Stimulated activated CD4-positive, alpha-beta T cell treated with anti-CD3 and anti-CD28 coated beads, TNF-alpha, amount 100 ng/mL, for 48 hours (primary cell): ENCODE results near the gene PRDM13.
A peak's percentile ranks its signal among the peaks of the same experiment; 100 is the strongest.
"Not testable (repeated sequence)": the region's sequence is repeated elsewhere in the genome, so short reads cannot be mapped to it uniquely, and the experiment has no call there.

ENCODE experiments used
- DNase-seq, 3 donors: peaks; one replicate each; pipeline ENCODE4 v3.0.0-alpha.2; 2020; ENCODE audit warnings: low read depth in 3 of 3

PRDM13 gene

DNA sequence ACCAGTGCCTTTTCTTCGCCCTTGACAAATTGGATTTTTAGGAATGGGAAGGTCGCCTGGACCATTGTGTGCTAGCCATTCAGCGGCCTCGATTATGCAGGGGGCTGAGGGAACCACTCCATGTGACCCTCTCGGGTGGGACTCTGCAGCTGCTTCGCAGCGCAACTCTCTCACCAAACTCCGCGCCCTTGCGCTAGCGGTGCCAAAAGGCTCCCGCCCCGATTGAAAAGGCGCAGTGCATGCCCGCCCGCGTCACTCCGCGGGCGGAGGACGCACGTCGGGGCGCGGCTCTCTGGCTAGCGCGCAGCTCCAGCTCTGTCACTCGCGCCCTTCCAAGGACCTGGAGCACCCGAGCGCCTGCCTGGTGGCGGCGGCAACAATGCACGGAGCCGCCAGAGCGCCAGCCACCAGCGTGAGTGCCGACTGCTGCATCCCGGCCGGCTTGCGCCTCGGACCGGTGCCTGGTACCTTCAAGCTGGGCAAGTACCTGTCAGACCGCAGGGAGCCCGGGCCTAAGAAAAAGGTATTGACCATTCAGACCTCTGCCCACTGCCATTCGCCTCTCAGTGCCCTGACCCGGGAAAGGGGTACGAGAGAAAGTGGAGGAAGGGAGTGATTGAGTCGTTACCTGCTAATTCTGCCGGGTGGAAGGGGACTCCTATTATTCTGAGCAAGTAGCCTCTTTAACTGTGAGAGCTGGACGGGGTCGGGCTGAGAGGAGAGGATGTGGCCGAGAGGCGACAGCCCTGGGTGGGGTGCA lies at the start of gene PRDM13:
Gene PRDM13 (plus strand): TSS at position 178 of the 760 bp plus-strand sequence. CDS start 202 bp downstream, at position 380.
- no peak for DNase-seq

DNA sequence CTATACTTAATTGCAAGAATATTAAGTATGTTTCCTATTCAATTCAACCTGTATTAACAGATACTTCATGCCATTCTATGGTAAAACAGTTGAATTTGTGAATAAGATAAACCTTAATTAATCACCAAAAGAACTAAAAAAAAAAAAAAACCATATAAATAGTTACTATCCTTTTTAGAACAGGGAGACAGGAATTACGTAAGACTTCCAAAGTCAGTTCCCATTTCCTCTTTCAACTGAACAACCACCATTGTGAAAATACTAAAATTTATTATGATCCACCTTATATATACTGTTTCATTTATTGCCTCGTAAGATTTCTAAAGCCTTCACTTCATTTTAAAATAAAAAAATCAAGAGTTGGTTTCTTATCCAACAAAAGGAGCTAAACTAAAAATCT lies 47.6 kb upstream of the PRDM13 start:
- DNase-seq: no peak

DNA sequence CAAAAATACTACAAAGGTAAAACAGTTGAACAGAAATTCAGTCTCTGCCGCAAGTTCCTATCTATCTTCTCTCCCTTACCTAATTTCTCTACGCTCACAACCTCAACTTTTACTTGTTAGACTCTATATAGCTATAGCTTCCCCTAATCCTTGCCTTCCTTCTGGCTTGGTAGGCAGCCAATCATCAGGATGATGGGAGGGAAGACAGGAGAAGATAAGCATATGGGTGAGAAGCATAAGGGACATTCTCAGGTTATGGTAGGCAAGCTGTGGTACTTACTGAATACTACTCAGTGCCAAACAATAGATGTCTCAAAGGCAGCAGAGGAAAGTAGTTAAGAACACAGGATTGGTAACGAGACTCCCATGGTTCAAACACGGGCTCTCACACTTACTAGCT lies 46.0 kb upstream of the PRDM13 start:
- DNase-seq: no peak

DNA sequence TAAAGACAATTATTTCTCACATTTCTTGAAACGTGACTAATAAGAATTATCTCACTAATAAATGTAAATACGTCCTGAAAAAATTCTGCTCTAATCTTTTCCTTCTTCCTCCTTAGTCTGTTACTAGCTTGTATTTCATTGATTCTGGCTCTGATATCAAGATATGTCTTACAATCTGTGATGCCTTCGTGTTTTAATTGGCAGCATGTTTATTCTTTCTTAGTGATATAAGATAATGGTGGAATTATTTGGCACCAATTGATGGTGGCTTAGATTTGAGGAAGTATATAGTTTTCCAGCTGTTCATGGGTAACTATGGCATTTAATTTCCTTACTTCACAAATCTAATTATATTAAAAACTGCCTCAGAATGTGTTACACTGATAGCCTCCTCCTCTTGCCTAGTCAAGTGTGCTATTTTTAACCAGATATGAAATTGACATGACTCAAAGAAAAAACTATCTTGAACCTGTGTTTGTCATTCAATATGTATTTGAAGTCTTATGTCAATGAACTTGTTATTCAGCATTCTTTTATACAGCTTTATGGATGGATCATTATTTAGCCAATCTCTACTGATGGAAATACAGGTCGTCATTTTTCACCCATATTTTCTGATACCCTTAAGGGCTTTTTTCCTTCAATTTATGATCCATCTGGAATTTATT lies 43.4 kb upstream of the PRDM13 start:
- DNase-seq: no peak

DNA sequence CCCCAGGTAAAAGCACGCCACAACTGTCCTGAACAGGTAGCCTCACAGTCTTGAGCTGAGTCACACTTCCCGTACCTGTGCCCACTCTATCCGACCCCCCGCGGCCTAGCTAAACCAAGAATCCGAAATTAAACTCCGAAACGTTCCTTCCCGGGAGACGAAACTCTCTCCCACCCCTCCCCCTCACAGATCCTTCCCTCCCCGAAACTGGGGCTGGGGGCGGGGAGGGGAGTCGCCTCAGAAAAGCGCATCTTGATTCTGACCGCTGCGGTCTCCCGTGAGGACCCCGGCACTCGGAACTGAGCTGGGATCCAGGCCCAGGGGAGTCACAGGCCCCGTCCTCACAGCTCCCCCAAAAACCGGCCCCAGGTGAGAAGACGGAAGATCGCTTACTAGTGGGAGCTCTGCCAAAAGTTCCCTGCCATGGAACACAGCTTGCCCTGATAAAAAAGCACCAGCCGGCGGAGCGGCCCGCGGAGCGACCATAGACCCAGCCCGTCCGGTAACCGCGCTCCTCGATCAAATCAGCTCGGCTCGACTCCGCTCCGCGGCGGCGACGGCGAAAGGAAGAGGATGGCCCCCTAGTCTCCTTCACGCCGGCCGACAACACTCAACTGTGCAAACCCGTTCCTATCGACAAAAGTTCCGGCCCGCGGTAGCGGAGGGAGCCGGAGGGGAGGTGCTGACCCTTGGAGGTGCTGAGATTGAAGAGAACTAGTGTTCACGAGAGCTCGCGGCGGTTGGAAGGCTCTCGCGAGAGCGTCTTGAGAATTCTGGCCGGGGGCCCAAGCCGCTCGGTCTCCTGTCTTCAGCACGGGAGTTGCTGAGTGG lies 38.3 kb upstream of the PRDM13 start, which contains the start of gene CCNC:
Gene CCNC (minus strand): TSS at position 558 of the 831 bp plus-strand sequence. CDS start 133 bp downstream, at position 425.
- peak; percentile 78 to 93 (median 78) for DNase-seq

DNA sequence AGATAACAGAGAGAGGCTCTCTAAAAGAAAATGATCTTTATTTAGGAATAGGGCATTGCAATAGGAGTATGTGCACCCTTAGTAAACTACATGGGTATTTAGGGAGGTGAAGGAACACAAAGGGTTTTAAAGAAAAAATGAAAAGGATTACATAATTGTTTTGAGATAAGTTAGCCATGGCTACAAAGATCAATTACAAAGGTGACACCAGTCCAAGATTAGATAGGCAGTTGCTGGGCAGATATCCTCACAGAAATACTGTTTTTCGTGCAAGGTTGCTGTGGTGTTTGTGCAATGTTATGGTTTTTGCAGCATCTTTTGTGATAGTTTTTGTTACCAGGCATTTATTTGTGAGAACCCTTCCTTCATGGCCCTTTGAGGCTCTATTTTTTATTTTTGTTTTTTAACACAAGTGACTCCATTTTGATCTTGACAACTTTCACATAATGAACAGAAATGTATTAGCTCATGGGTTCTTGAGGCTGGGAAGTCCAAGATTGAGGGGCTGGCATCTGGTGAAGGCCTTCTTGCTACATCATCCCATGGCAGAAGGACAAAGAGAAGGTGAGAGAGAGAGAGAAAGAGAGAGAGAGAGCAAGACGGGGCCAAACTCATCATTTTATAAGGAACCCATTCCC lies 32.5 kb upstream of the PRDM13 start:
- DNase-seq: no peak

DNA sequence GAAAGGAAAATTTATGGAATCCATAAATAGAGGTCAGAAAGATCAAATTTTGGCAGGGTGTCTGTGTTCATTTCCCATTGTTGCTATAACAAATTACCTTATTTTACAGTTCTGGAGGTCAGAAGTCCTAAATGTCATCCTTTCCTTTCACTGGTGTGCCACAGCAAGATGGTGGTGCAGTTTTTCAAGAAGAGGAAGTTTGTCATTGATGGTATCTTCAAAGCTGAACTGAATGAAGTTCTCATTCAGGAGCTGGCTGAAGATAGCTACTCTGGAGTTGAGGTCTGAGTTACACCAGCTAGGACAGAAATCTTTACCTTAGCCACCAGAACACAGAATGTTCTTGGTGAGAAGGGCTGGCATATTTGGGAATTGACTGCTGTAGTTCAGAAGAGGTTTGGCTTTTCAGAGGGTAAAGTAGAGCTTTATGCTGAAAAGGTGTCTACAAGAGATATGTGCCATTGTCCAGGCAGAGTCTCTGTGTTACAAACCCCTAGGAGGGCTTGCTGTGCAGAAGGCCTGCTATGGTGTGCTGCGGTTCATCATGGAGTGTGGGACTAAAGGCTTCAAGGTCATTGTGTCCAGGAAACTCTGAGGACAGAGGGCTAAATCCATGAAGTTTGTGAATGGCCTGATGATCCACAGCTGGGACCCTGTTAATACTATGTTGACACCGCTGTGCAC lies 30.9 kb upstream of the PRDM13 start:
- DNase-seq: no peak

DNA sequence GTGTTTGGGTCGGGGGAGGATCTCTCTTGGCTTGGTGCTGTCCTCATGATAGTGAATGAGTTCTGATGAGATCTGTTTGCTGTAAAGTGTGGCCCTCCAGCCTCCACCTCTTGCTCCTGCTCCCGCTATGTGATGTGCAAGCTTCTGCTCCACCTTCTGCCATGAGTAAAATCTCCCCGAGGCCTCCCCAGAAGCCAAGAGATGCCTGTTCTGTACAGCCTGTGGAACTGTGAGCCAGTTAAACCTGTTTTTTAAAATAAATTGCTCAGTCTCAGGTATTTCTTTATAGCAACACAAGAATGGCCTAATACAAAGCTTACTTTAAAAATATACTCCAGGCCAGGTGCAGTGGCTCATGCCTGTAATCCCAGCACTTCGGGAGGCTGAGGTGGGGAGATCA lies 26.9 kb upstream of the PRDM13 start:
- DNase-seq: no peak

DNA sequence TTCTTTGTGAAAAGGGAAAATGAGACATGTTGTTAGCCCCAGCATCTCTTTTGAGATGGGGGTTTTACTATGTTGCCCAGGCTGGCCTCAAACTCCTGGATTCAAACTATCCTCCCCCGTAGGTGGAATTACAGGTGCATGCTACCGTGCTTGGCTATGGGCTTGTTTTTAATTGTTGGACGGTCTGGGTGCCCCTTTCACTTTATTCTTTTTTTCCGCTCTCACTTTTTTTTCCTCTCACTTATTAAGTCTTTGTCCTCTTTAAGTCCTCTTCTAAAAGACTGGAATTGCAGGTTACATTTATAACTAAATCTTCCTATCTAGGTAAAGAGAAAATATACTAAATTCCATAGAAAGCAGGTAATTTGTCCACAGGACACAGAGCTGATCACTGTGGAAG lies 18.8 kb upstream of the PRDM13 start:
- DNase-seq: no peak

DNA sequence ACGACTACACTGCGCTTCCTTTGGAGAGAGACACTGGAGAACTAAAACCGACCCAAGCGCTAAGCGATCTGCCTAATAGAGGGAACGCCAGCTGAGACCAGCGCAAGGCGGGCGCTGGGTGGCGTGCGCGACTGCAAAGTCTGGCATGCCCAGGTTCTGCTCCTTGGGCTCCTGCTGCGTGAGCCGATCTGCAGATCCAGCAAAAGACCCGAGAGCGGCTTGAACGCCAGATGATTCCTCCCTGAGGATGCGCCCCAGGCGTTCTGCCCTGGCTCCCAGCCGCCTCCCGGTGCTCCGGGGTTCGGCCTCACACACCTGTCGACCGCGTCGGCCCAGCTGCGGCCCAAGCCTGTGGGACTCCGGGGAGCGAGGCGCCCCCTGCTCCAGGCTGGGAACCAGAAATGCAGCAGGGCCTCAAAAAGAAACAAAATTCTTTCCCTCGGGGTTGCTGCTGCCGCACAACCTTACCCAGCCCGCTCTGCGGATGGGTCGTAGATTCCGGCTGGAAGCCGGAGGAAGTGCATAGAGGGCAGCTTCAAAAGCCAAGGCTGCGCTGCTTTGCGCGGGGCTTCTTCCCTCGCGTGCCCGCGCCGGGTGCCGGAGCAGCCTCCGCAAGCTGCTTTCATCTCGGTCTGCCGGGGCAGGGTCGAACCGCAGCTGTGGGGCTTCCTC lies 17.9 kb upstream of the PRDM13 start:
- DNase-seq: peak in 1 of 3 donors; percentile 46

DNA sequence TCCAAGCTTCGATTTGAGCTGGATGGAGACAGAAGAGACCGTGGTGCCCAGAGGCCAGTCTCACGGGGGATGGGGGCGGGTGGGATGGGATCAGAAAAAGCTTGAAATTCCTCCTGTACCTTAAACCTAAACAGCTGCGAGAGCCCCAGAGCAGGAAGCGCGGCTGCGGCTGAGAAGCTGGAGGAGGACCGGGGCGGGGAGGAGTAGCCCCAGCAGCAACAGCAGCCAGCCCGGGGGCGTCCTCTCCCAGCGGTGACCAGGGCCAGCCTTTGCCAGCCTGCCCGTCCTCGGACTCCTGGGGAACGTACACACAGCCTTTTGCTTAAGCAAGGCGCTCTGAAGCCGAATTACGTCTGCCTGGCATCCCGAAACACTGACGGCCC lies 17.4 kb upstream of the PRDM13 start:
- DNase-seq: no peak

DNA sequence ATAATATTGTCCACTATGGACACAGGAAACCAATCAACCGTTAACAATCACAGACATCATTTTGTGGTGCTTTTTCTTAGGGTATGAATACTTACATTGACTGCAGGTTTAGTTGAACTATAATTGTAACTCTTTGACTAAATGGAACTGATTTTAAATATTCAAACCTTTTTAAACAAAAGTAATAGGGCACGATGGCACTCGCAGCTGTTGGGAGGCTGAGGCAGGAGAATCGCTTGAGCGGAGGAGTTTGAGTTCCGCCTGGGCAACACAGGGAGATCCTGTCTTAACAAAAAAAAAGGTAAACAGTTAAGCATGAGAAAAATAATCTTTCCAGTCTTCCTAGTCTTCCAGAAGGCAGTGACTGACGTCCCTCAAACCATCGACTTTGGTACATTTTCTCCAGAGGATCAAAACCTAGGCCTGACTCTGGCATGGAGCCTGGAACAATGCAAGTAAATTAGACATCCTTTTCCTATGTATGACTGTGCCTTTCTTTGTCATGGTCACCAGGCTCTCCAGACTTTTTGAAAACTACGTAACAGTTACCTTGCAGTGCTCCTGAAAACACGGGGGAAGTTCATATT lies 16.6 kb upstream of the PRDM13 start:
- DNase-seq: no peak

DNA sequence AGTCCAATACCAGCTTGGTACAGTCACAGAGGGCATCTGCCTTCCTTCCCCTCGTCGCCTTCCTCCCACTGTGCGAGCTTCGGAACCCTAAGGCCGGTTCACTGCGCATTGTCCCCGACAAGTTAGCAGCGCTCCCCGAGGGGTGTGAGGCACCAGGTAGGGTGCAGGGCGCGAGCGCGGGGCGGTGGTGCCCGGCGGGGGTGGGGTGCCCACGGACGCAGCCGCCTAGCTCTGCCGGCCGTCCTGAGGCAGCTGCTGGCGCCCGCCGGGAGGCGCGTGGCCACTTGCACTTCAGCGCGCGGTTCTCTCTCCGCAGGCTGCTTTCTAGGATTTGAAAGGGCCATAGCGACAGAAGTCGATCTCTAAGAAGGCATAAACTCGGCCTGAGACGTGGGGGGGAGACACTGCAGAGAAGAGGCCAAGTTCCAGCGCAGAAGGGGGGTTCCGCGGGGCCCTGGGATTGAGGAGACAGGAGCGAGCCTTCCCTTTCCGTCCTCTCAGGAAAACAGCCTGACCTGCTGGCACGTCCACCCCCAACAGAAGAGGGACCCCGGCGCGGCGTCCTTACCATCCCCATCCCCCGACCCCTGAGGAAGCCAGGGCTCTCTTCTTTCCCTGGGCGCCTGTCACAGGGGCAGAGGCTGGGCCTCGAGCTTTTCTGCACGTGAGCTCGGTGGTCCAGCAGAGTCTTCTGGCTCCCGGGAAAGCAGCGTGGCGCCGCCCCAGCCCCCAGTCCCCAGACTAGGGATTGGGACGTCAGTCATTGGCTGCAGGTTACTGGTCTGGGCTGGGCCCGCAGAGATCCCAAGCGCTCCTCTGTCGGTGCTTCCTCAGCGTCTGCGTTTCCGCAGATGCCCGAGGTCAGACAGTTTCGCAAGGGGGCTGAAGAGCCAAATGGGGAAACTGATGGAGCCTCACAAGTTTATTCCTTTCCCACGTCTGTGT lies 15.6 kb upstream of the PRDM13 start:
- DNase-seq: no peak

DNA sequence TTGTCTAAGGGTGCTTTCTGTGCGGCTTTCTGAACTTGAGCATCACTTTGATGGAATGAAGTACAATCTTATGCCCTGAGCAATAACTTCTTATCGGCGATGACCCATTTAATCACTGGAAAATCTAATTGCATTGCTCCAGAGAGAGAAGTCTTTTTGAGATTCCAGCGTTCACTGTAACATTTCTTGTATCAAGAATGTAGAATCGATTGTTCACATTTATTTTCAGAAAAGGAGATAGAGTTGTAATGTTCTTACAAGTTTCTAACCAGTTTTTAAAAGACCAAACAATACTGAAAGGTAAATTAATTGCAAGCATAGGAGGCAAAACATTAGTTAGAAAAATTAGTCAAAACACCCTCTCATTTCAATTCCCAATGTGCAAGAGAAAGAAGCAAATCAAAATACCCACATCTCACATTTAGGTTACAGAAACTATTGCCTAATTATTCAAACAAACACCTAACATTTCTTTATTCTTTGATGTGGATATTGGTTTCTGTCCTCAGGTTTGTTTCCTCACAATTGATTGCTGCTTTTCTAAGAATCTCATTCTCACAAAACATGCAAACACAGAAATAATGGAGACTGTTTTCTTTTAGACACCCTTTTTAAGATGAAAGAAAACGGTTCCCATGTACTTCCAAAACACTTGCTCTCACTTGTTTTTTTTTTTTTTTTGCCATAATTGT lies 14.8 kb upstream of the PRDM13 start:
- DNase-seq: no peak

DNA sequence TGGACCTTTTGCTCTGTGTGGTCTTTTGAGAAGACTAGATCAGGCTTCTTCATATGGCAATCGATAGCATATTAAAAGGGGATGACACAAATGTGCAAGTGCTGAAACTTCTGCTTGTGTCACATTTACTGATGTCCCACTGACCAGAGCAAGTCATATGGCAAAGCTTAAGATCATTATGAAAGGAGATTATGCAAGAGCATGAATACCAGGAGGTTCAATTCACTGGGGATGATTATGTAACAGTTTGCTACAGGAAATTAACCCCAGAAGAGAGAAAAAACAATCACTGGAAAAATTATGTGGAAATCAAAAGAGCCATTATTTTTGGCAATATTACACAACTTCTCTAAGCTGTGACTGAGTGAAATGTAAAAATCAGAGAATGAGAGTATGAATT lies 13.7 kb upstream of the PRDM13 start:
- DNase-seq: no peak

DNA sequence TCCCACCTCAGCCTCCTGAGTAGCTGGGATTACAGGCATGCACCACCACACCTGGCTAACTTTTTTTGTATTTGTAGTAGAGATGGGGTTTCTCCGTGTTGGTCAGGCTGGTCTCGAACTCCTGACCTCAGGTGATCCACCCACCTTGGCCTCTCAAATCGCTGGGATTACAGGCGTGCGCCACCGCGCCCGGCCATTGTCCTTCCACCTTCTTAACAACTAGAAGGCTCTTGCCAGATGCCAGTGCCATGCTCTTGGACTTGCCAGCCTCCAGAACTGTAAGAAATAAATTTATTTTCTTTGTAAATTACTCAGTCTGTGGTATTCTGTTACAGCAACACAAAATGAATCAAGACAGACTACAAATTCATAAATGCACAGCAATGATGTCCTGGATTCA lies 11.9 kb upstream of the PRDM13 start:
- not testable (repeated sequence) for DNase-seq

DNA sequence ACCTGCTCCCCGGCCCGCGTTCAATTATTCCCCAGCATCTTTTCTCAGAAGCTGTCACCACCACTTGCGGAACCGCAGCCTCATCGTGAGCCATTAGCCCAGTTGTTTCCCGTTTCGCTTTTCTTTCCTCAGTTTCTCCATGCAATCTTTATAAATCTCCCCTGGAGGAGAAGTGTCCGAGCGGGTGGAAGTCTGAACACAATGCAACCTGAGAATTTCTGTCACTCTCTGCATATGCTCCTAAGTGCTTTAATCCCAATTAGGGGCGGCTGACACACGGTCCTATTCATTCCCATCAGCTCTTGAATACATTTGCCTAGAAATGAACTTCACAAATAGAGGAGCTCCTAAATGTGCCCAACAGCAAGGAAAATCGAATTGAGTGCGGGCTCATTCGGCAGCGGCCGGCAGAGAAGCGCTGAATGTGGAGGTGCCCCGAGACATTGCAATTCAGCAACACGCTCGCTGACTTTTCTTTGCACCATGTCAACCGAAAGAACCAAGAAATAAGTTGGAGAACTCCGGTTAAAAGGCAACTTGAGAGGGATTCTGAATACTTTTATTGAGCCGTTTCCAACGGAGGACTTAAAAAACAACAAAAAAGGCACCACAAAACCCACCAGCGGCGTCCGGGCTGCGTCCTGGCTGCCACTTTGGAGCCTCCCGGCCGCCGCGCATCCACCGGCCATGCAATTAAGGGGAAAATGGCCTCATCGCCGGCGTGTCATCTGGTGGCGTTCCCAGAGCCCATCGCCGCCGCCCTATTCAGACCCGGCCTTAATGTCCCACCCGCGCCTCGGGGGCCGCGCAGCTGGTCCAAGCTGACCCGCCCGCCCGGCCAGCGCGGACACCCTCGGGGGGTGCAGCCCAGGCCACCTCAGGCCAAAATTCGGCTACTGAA lies 3.9 kb upstream of the PRDM13 start:
- no peak for DNase-seq
